Suprapubic skin (tissue), 3 donors: ENCODE data around the gene GNB5.

Experiments used
- CTCF ChIP-seq, 2 donors: fragments of 200-600 bp in 1 of 2; fragments of 450-650 bp in 1 of 2; sonication (generic) in 1 of 2; IDR thresholded peaks; one replicate each; pipeline ENCODE4 v1.5.1; 2016 to 2019; ENCODE audit warnings: antibody characterized with exemption in 2 of 2, mild to moderate bottlenecking in 1 of 2, moderate library complexity in 1 of 2
- POLR2A ChIP-seq, 2 donors: fragments of 450-650 bp; IDR thresholded peaks; one replicate each; pipeline ENCODE4 v1.6.1; 2017; ENCODE audit warnings: antibody characterized with exemption in 2 of 2, mild to moderate bottlenecking in 2 of 2, moderate library complexity in 2 of 2

GRCh38 chr15:52236013-52236412 lies 44.8 kb upstream of the GNB5 start:
- TF ChIP-seq CTCF (IDR thresholded peaks at IDR 0.05) (no peak), POLR2A (IDR thresholded peaks at IDR 0.05) (no peak)
